ENCODE data around the gene ACTN2.

The ACTN2 gene

GRCh38 chr1:236645016-236645680, 41.2 kb upstream of the ACTN2 start:
- no CpG with 5 or more reads among the region's 5 CpGs for WGBS, 2 donors (ENCODE audit: extremely low coverage in 2 of 2, insufficient read length in 2 of 2, insufficient replicate concordance in 1 of 2)
- Histone ChIP-seq H3K9me3 (replicated peaks in 1 of 2; ENCODE audit: control insufficient read depth in 2 of 2, insufficient read depth in 1 of 2, low read depth in 1 of 2, low read length in 2 of 2) (no peaks in the 10 kb centered on the region), H3K27me3 (ENCODE audit: control insufficient read depth in 3 of 3, insufficient read depth in 3 of 3, low read depth in 1 of 3, low read length in 3 of 3) (no peaks in the 10 kb centered on the region), H3K23ac (ENCODE audit: low read depth, low read length, poor library complexity) (no peak overlapping the region), H3K14ac (ENCODE audit: low read length) (no peak overlapping the region), H3K4me3 (ENCODE audit: low read length in 2 of 2) (no peak overlapping the region), H2BK5ac (ENCODE audit: low read length) (no peak overlapping the region), H3K4me1 (ENCODE audit: control insufficient read depth in 2 of 2, insufficient read depth in 1 of 2, low read depth in 1 of 2, low read length in 2 of 2) (no peaks in the 10 kb centered on the region), H2BK120ac (ENCODE audit: low read depth, low read length) (no peak overlapping the region), H3K27ac (replicated peaks; ENCODE audit: low read length) (no peak overlapping the region), H3K36me3 (replicated peaks in 1 of 2; ENCODE audit: control insufficient read depth in 2 of 2, insufficient read depth in 2 of 2, low read length in 2 of 2) (no peaks in the 10 kb centered on the region), H4K91ac (ENCODE audit: low read depth, low read length, poor library complexity) (no peak overlapping the region), H2BK15ac (ENCODE audit: low read length) (no peak overlapping the region), H3K4ac (ENCODE audit: low read length) (no peak overlapping the region), H3K4me2 (ENCODE audit: insufficient read depth, low read length, poor library complexity, severe bottlenecking) (no peak overlapping the region), H3K18ac (ENCODE audit: low read length) (no peak overlapping the region), H2AFZ (ENCODE audit: low read length) (no peak overlapping the region), H3K79me1 (ENCODE audit: low read depth, low read length) (no peaks in the 10 kb centered on the region), H2AK5ac (ENCODE audit: low read depth, low read length) (no peak overlapping the region), H3K9ac (ENCODE audit: low read depth, low read length, poor library complexity) (no peak overlapping the region), H2BK12ac (ENCODE audit: low read length) (no peak overlapping the region), H4K8ac (ENCODE audit: low read depth, low read length) (no peak overlapping the region)
- DNase-seq (ENCODE audit: low spot score): no peak

- Histone ChIP-seq H2BK12ac (ENCODE audit: low read length) (no peak overlapping the region), H3K9ac (ENCODE audit: low read depth, low read length, poor library complexity) (no peak overlapping the region), H4K91ac (ENCODE audit: low read depth, low read length, poor library complexity) (no peak overlapping the region), H3K23ac (ENCODE audit: low read depth, low read length, poor library complexity) (no peak overlapping the region), H2AFZ (ENCODE audit: low read length) (no peak overlapping the region), H3K14ac (ENCODE audit: low read length) (no peak overlapping the region), H3K36me3 (replicated peaks in 1 of 2; ENCODE audit: control insufficient read depth in 2 of 2, insufficient read depth in 2 of 2, low read length in 2 of 2) (no peaks in the 10 kb centered on the region), H2BK5ac (ENCODE audit: low read length) (no peak overlapping the region), H2AK5ac (ENCODE audit: low read depth, low read length) (no peak overlapping the region), H3K27ac (replicated peaks; ENCODE audit: low read length) (no peak overlapping the region), H3K4ac (ENCODE audit: low read length) (no peak overlapping the region), H3K79me1 (ENCODE audit: low read depth, low read length) (no peaks in the 10 kb centered on the region), H3K4me1 (ENCODE audit: control insufficient read depth in 2 of 2, insufficient read depth in 1 of 2, low read depth in 1 of 2, low read length in 2 of 2) (no peaks in the 10 kb centered on the region), H2BK120ac (ENCODE audit: low read depth, low read length) (no peak overlapping the region), H3K4me3 (ENCODE audit: low read length in 2 of 2) (no peak overlapping the region), H3K9me3 (replicated peaks in 1 of 2; ENCODE audit: control insufficient read depth in 2 of 2, insufficient read depth in 1 of 2, low read depth in 1 of 2, low read length in 2 of 2) (no peaks in the 10 kb centered on the region), H2BK15ac (ENCODE audit: low read length) (no peak overlapping the region), H4K8ac (ENCODE audit: low read depth, low read length) (no peak overlapping the region), H3K4me2 (ENCODE audit: insufficient read depth, low read length, poor library complexity, severe bottlenecking) (no peak overlapping the region), H3K27me3 (ENCODE audit: control insufficient read depth in 3 of 3, insufficient read depth in 3 of 3, low read depth in 1 of 3, low read length in 3 of 3) (peaks cover 0 to 1% (median 0%) of the 10 kb centered on the region in 3 experiments), H3K18ac (ENCODE audit: low read length) (no peak overlapping the region)
- no CpG with 5 or more reads among the region's 1 CpG for WGBS, 2 donors (ENCODE audit: extremely low coverage in 2 of 2, insufficient read length in 2 of 2, insufficient replicate concordance in 1 of 2)
- no peak for DNase-seq (ENCODE audit: low spot score)
Measured at GRCh38 chr1:236654511-236654910, 31.8 kb upstream of the ACTN2 start.

GRCh38 chr1:236654957-236655356, 31.3 kb upstream of the ACTN2 start:
- H2BK15ac ChIP-seq (ENCODE audit: low read length): no peak overlapping the region
- H3K23ac ChIP-seq (ENCODE audit: low read depth, low read length, poor library complexity): no peak overlapping the region
- H3K14ac ChIP-seq (ENCODE audit: low read length): peak overlapping the region; percentile 7
- no peak for DNase-seq (ENCODE audit: low spot score)
- H2BK5ac ChIP-seq (ENCODE audit: low read length): no peak overlapping the region
- no peak overlapping the region for H3K9ac ChIP-seq (ENCODE audit: low read depth, low read length, poor library complexity)
- H3K4me3 ChIP-seq (ENCODE audit: low read length in 2 of 2): no peak overlapping the region
- no peak overlapping the region for H3K4ac ChIP-seq (ENCODE audit: low read length)
- H3K27me3 ChIP-seq (ENCODE audit: control insufficient read depth in 3 of 3, insufficient read depth in 3 of 3, low read depth in 1 of 3, low read length in 3 of 3): peaks cover 0 to 1% (median 0%) of the 10 kb centered on the region in 3 experiments
- no peaks in the 10 kb centered on the region for H3K9me3 ChIP-seq (replicated peaks in 1 of 2; ENCODE audit: control insufficient read depth in 2 of 2, insufficient read depth in 1 of 2, low read depth in 1 of 2, low read length in 2 of 2)
- no peaks in the 10 kb centered on the region for H3K79me1 ChIP-seq (ENCODE audit: low read depth, low read length)
- H2BK12ac ChIP-seq (ENCODE audit: low read length): no peak overlapping the region
- no peak overlapping the region for H4K91ac ChIP-seq (ENCODE audit: low read depth, low read length, poor library complexity)
- no peak overlapping the region for H3K4me2 ChIP-seq (ENCODE audit: insufficient read depth, low read length, poor library complexity, severe bottlenecking)
- no CpG with 5 or more reads among the region's 5 CpGs for WGBS, 2 donors (ENCODE audit: extremely low coverage in 2 of 2, insufficient read length in 2 of 2, insufficient replicate concordance in 1 of 2)
- no peak overlapping the region for H2AFZ ChIP-seq (ENCODE audit: low read length)
- no peaks in the 10 kb centered on the region for H3K4me1 ChIP-seq (ENCODE audit: control insufficient read depth in 2 of 2, insufficient read depth in 1 of 2, low read depth in 1 of 2, low read length in 2 of 2)
- no peak overlapping the region for H2AK5ac ChIP-seq (ENCODE audit: low read depth, low read length)
- no peaks in the 10 kb centered on the region for H3K36me3 ChIP-seq (replicated peaks in 1 of 2; ENCODE audit: control insufficient read depth in 2 of 2, insufficient read depth in 2 of 2, low read length in 2 of 2)
- no peak overlapping the region for H2BK120ac ChIP-seq (ENCODE audit: low read depth, low read length)
- no peak overlapping the region for H4K8ac ChIP-seq (ENCODE audit: low read depth, low read length)
- H3K27ac ChIP-seq (replicated peaks; ENCODE audit: low read length): no peak overlapping the region
- no peak overlapping the region for H3K18ac ChIP-seq (ENCODE audit: low read length)

GRCh38 chr1:236657398-236657797, 28.9 kb upstream of the ACTN2 start:
- H3K9me3 ChIP-seq (replicated peaks in 1 of 2; ENCODE audit: control insufficient read depth in 2 of 2, insufficient read depth in 1 of 2, low read depth in 1 of 2, low read length in 2 of 2): no peaks in the 10 kb centered on the region
- no peak overlapping the region for H2BK120ac ChIP-seq (ENCODE audit: low read depth, low read length)
- no peak overlapping the region for H2BK12ac ChIP-seq (ENCODE audit: low read length)
- no peak overlapping the region for H2BK15ac ChIP-seq (ENCODE audit: low read length)
- H3K4me1 ChIP-seq (ENCODE audit: control insufficient read depth in 2 of 2, insufficient read depth in 1 of 2, low read depth in 1 of 2, low read length in 2 of 2): no peaks in the 10 kb centered on the region
- no peak overlapping the region for H3K27ac ChIP-seq (replicated peaks; ENCODE audit: low read length)
- no peak overlapping the region for H4K91ac ChIP-seq (ENCODE audit: low read depth, low read length, poor library complexity)
- no peak overlapping the region for H3K18ac ChIP-seq (ENCODE audit: low read length)
- H3K14ac ChIP-seq (ENCODE audit: low read length): no peak overlapping the region
- no peak overlapping the region for H3K4ac ChIP-seq (ENCODE audit: low read length)
- H2AFZ ChIP-seq (ENCODE audit: low read length): no peak overlapping the region
- H3K9ac ChIP-seq (ENCODE audit: low read depth, low read length, poor library complexity): no peak overlapping the region
- no CpG with 5 or more reads among the region's 8 CpGs for WGBS, 2 donors (ENCODE audit: extremely low coverage in 2 of 2, insufficient read length in 2 of 2, insufficient replicate concordance in 1 of 2)
- no peaks in the 10 kb centered on the region for H3K79me1 ChIP-seq (ENCODE audit: low read depth, low read length)
- H3K4me2 ChIP-seq (ENCODE audit: insufficient read depth, low read length, poor library complexity, severe bottlenecking): no peak overlapping the region
- no peaks in the 10 kb centered on the region for H3K36me3 ChIP-seq (replicated peaks in 1 of 2; ENCODE audit: control insufficient read depth in 2 of 2, insufficient read depth in 2 of 2, low read length in 2 of 2)
- no peak for DNase-seq (ENCODE audit: low spot score)
- H3K23ac ChIP-seq (ENCODE audit: low read depth, low read length, poor library complexity): no peak overlapping the region
- no peak overlapping the region for H4K8ac ChIP-seq (ENCODE audit: low read depth, low read length)
- H3K4me3 ChIP-seq (ENCODE audit: low read length in 2 of 2): no peak overlapping the region
- peaks cover 0 to 1% (median 0%) of the 10 kb centered on the region in 3 experiments for H3K27me3 ChIP-seq (ENCODE audit: control insufficient read depth in 3 of 3, insufficient read depth in 3 of 3, low read depth in 1 of 3, low read length in 3 of 3)
- H2BK5ac ChIP-seq (ENCODE audit: low read length): no peak overlapping the region
- H2AK5ac ChIP-seq (ENCODE audit: low read depth, low read length): no peak overlapping the region
